MCF 10A (cell line): ENCODE results near the gene TMA7. TPM values are rescaled to one million over a fixed set of nuclear protein-coding genes. Genes with fewer than 3 reads are reported as not detected.

Experiments
- BruUV-seq: library from RNA; stranded (reverse); fragments of 400-500 nt; replicated peaks from 2 replicates; lab custom pipeline; 2021; lab: Mats Ljungman, UMichigan
- CTCF ChIA-PET: fragments of 300-600 bp; sonication (Branson Sonifier 250); formaldehyde crosslinking; extraction: SDS; loops from one replicate; lab custom pipeline; 2021; ENCODE audit warnings: antibody characterized with exemption, inconsistent platforms; lab: Yijun Ruan, JAX
- POLR2A ChIA-PET: fragments of 300-600, 350-650 bp; sonication (Branson Sonifier 250); formaldehyde crosslinking; extraction: SDS; loops from one replicate; lab custom pipeline; 2020; ENCODE audit warnings: antibody characterized with exemption, inconsistent platforms; lab: Yijun Ruan, JAX
- DNase-seq: peaks from one replicate; pipeline ENCODE4 v3.0.0-alpha.2; 2018; ENCODE audit not compliant: unreplicated experiment
- H3K27ac Mint-ChIP-seq: one replicate; pipeline ENCODE4 v1.8.0; 2022; ENCODE audit warnings: mild to moderate bottlenecking, low read depth, mixed read lengths; ENCODE audit not compliant: unreplicated experiment
- H3K27me3 Mint-ChIP-seq: one replicate; pipeline ENCODE4 v1.8.0; 2022; ENCODE audit warnings: mixed read lengths; ENCODE audit not compliant: insufficient read depth, unreplicated experiment
- H3K36me3 Mint-ChIP-seq: one replicate; pipeline ENCODE4 v1.8.0; 2022; ENCODE audit warnings: mild to moderate bottlenecking, moderate library complexity, mixed read lengths; ENCODE audit not compliant: insufficient read depth, unreplicated experiment
- H3K4me1 Mint-ChIP-seq: one replicate; pipeline ENCODE4 v1.8.0; 2022; ENCODE audit warnings: mixed read lengths; ENCODE audit not compliant: insufficient read depth, unreplicated experiment
- H3K4me3 Mint-ChIP-seq: one replicate; pipeline ENCODE4 v1.8.0; 2022; ENCODE audit warnings: mild to moderate bottlenecking, moderate library complexity, mixed read lengths; ENCODE audit not compliant: unreplicated experiment
- H3K9me3 Mint-ChIP-seq: one replicate; pipeline ENCODE4 v1.8.0; 2022; ENCODE audit warnings: mixed read lengths; ENCODE audit not compliant: unreplicated experiment
- CTCF ChIP-seq: fragments of 200-600 bp; IDR thresholded peaks from one replicate; pipeline ENCODE4 v1.8.0; 2022; ENCODE audit warnings: antibody characterized with exemption, mild to moderate bottlenecking; ENCODE audit not compliant: unreplicated experiment
- intact Hi-C: fragments of 100-400 bp; cut with micrococcal nuclease; formaldehyde crosslinking; loops from 2 replicates; pipeline ENCODE4 v1.14.1; 2022
- total RNA-seq: library from RNA; stranded (reverse); gene quantifications from 2 replicates; pipeline ENCODE4 v1.2.3, GENCODE V29; 2022

TMA7 gene
- total RNA-seq, 1 experiment from 2014 or later, result 356 TPM

GRCh38 chr3:48403533-48404439 is 36.3 kb upstream of the TMA7 start:
- Mint-ChIP-seq H3K27me3 (no peaks in the 10 kb centered on the region), H3K27ac (peak overlapping the region; percentile 95), H3K9me3 (no peaks in the 10 kb centered on the region), H3K4me1 (peaks cover 35% of the 10 kb centered on the region), H3K36me3 (peaks cover 87% of the 10 kb centered on the region), H3K4me3 (no peak overlapping the region)
- no peak for DNase-seq
- TF ChIP-seq CTCF, result no peak
- intact Hi-C loops, result no loop called here
- ChIA-PET CTCF (interaction anchor here (0.7 to 22.6 kb wide), 3 partner anchors 26 to 178 kb away, joined by 3 to 647 read pairs (median 31); partner anchors contain the start of genes CCDC51, PLXNB1 and TMA7), POLR2A (interaction anchor here (1.0 to 22.1 kb wide), 3 partner anchors 11 to 36 kb away, joined by 6 to 749 read pairs (median 65); partner anchors contain the start of genes CCDC51, PLXNB1 and TMA7)
- no TSS peak for BruUV-seq

GRCh38 chr3:48404440-48405342 is 35.4 kb upstream of the TMA7 start:
- peak overlapping the region; percentile 95 for H3K27ac Mint-ChIP-seq
- intact Hi-C loops, result no loop called here
- no peaks in the 10 kb centered on the region for H3K9me3 Mint-ChIP-seq
- no peak for DNase-seq
- H3K36me3 Mint-ChIP-seq, result peaks cover 84% of the 10 kb centered on the region
- peaks cover 31% of the 10 kb centered on the region for H3K4me1 Mint-ChIP-seq
- no peaks in the 10 kb centered on the region for H3K27me3 Mint-ChIP-seq
- CTCF ChIA-PET, result interaction anchor here (0.7 to 22.6 kb wide), 3 partner anchors 10 to 178 kb away, joined by 3 to 647 read pairs (median 3); partner anchors contain the start of genes CCDC51 and TMA7
- no peak for TF ChIP-seq CTCF
- POLR2A ChIA-PET, result interaction anchor here (7.8 to 22.1 kb wide), 2 partner anchors 10 to 24 kb away, joined by 65 to 749 read pairs; partner anchors contain the start of gene PLXNB1
- H3K4me3 Mint-ChIP-seq, result no peak overlapping the region
- BruUV-seq, result no TSS peak

GRCh38 chr3:48405343-48405881 is 34.6 kb upstream of the TMA7 start:
- BruUV-seq, result no TSS peak
- Mint-ChIP-seq H3K27ac (peak overlapping the region; percentile 6), H3K27me3 (no peaks in the 10 kb centered on the region), H3K4me3 (no peak overlapping the region), H3K36me3 (peaks cover 83% of the 10 kb centered on the region), H3K4me1 (peaks cover 30% of the 10 kb centered on the region), H3K9me3 (no peaks in the 10 kb centered on the region)
- TF ChIP-seq CTCF, result no peak
- CTCF ChIA-PET, result interaction anchor here (1.0 to 22.6 kb wide), 2 partner anchors 10 to 32 kb away, joined by 3 to 647 read pairs; partner anchors contain the start of genes CCDC51 and TMA7
- intact Hi-C loops, result no loop called here
- POLR2A ChIA-PET, result interaction anchor here (7.8 to 22.1 kb wide), 2 partner anchors 9 to 23 kb away, joined by 65 to 749 read pairs; partner anchors contain the start of gene PLXNB1
- no peak for DNase-seq
